Endothelial cell of umbilical vein (primary cell): ENCODE results near the gene WDR37. TPM values are rescaled to one million over a fixed set of nuclear protein-coding genes. Genes with fewer than 3 reads are reported as not detected.

ENCODE experiments used
- BruUV-seq: library from RNA; stranded (reverse); fragments of 400-500 nt; replicated peaks from 2 replicates; lab custom pipeline; 2021; lab: Mats Ljungman, UMichigan
- CTCF ChIA-PET: fragments of 300-600, 350-600 bp; sonication (Branson Sonifier 250); formaldehyde crosslinking; loops from one replicate; lab custom pipeline; 2021; ENCODE audit warnings: antibody characterized with exemption, inconsistent platforms; lab: Charles Lee
- POLR2A ChIA-PET: fragments of 300-600, 350-600 bp; sonication (Branson Sonifier 250); formaldehyde crosslinking; loops from one replicate; lab custom pipeline; 2021; ENCODE audit warnings: antibody characterized with exemption, inconsistent platforms; lab: Charles Lee
- DNase-seq: peaks from one replicate; pipeline ENCODE4 v3.0.0-alpha.2; 2011; ENCODE audit warnings: low read depth, low spot score
- FAIRE-seq: peaks from 2 replicates; lab custom pipeline; 2011; peaks lifted over from hg19 to GRCh38; lab: Jason Lieb, UNC
- H2AFZ ChIP-seq: 2 replicates; pipeline ENCODE4 v1.6.0; 2012; ENCODE audit warnings: low read depth, low read length, control low read depth, inconsistent platforms
- H3K27ac ChIP-seq: 2 replicates; pipeline ENCODE4 v1.5.1; 2011; ENCODE audit warnings: low read depth, mild to moderate bottlenecking, control low read depth, low read length, moderate library complexity; ENCODE audit not compliant: insufficient read depth
- H3K27me3 ChIP-seq, 2 experiments: 2 replicates each; pipeline versions ENCODE4 v1.6.0 to v1.6.1; 2011; ENCODE audit warnings: low read length in 2 of 2, mixed read lengths in 1 of 2; ENCODE audit not compliant: control insufficient read depth in 2 of 2, insufficient read depth in 2 of 2
- H3K36me3 ChIP-seq, 2 experiments: 2 replicates in 1 of 2; 3 replicates in 1 of 2; pipeline ENCODE4 v1.5.1; 2011; ENCODE audit warnings: low read length in 2 of 2, mild to moderate bottlenecking in 1 of 2, moderate library complexity in 1 of 2; ENCODE audit not compliant: control insufficient read depth in 2 of 2, insufficient read depth in 2 of 2; ENCODE audit errors: extremely low read depth in 1 of 2
- H3K4me1 ChIP-seq: 3 replicates; pipeline ENCODE4 v1.5.1; 2011; ENCODE audit warnings: mild to moderate bottlenecking, low read length; ENCODE audit not compliant: control insufficient read depth, insufficient read depth; ENCODE audit errors: extremely low read depth
- H3K4me2 ChIP-seq: 2 replicates; pipeline ENCODE4 v1.6.1; 2011; ENCODE audit warnings: low read length, control low read depth, mixed read lengths; ENCODE audit not compliant: insufficient read depth
- H3K4me3 ChIP-seq, 3 experiments: fragments of 200-600 bp in 1 of 3; sonication (generic), shearing (Covaris generic) in 1 of 3; replicated peaks in 1 of 3; 2 replicates each; pipeline ENCODE4 v1.5.1; 2011 to 2016; ENCODE audit warnings: control low read depth in 3 of 3, low read length in 3 of 3, mild to moderate bottlenecking in 2 of 3, inconsistent platforms in 1 of 3, low read depth in 1 of 3, moderate library complexity in 1 of 3; ENCODE audit not compliant: insufficient read depth in 1 of 3
- H3K79me2 ChIP-seq: 2 replicates; pipeline ENCODE4 v1.6.0; 2012; ENCODE audit warnings: low read length, inconsistent platforms; ENCODE audit not compliant: control insufficient read depth, insufficient read depth
- H3K9ac ChIP-seq: replicated peaks from 2 replicates; pipeline ENCODE3; 2011; ENCODE audit warnings: low read length, control low read depth; ENCODE audit not compliant: insufficient read depth; ENCODE audit errors: extremely low read depth
- H3K9me1 ChIP-seq: replicated peaks from 3 replicates; pipeline ENCODE4 v1.6.0; 2011; ENCODE audit warnings: mild to moderate bottlenecking, low read length; ENCODE audit not compliant: control insufficient read depth, insufficient read depth; ENCODE audit errors: extremely low read depth
- H3K9me3 ChIP-seq: replicated peaks from 2 replicates; pipeline ENCODE4 v1.5.1; 2012; ENCODE audit warnings: low read length, inconsistent platforms; ENCODE audit not compliant: control insufficient read depth, insufficient read depth
- H4K20me1 ChIP-seq: replicated peaks from 2 replicates; pipeline ENCODE3; 2011; ENCODE audit warnings: mild to moderate bottlenecking, low read length; ENCODE audit not compliant: control insufficient read depth, insufficient read depth; ENCODE audit errors: extremely low read depth
- CTCF ChIP-seq, 2 donors: IDR thresholded peaks; 1 replicate in 1 of 2; 2 replicates in 1 of 2; pipeline ENCODE4 v1.5.1; 2011; ENCODE audit warnings: low read length in 2 of 2, mild to moderate bottlenecking in 2 of 2, moderate library complexity in 2 of 2, control low read depth in 1 of 2, inconsistent platforms in 1 of 2, low read depth in 1 of 2; ENCODE audit not compliant: insufficient read depth in 1 of 2; ENCODE audit errors: extremely low read depth in 1 of 2
- EZH2 ChIP-seq: IDR thresholded peaks from 2 replicates; pipeline ENCODE4 v1.6.1; 2012; ENCODE audit warnings: borderline replicate concordance, low read depth, mild to moderate bottlenecking, moderate library complexity, low read length, inconsistent platforms; ENCODE audit not compliant: severe bottlenecking
- FOS ChIP-seq: IDR thresholded peaks from 2 replicates; pipeline ENCODE4 v1.6.1; 2011; ENCODE audit warnings: mild to moderate bottlenecking, low read length, moderate library complexity, borderline replicate concordance; ENCODE audit not compliant: insufficient read depth
- GATA2 ChIP-seq: IDR thresholded peaks from 2 replicates; pipeline ENCODE4 v1.7.0; 2011; ENCODE audit warnings: low read depth, mild to moderate bottlenecking, moderate library complexity, mixed read lengths, low read length; ENCODE audit not compliant: insufficient read length, insufficient read depth
- JUN ChIP-seq: IDR thresholded peaks from 2 replicates; pipeline ENCODE4 v1.6.1; 2011; ENCODE audit warnings: borderline replicate concordance, low read depth; ENCODE audit not compliant: insufficient read length, insufficient read depth
- MAX ChIP-seq: IDR thresholded peaks from 2 replicates; pipeline ENCODE4 v1.6.1; 2011; ENCODE audit not compliant: insufficient read depth, insufficient read length
- MYC ChIP-seq: IDR thresholded peaks from one replicate; pipeline ENCODE4 v1.6.1; 2011; ENCODE audit warnings: mild to moderate bottlenecking, low read depth, low read length
- POLR2A ChIP-seq: IDR thresholded peaks from 2 replicates; pipeline ENCODE4 v1.6.1; 2012; ENCODE audit warnings: low read depth, mild to moderate bottlenecking, control low read depth, low read length
- POLR2AphosphoS5 ChIP-seq: IDR thresholded peaks from 2 replicates; pipeline ENCODE4 v1.6.1; 2012; ENCODE audit warnings: low read depth, mild to moderate bottlenecking, control low read depth, low read length, moderate library complexity; ENCODE audit not compliant: insufficient read depth
- dilution Hi-C: fragments of 300-500 bp; cut with MboI; formaldehyde crosslinking; loops from one replicate; pipeline ENCODE4 v1.15.0; 2019; ENCODE audit warnings: low sequenced_read_pairs; ENCODE audit not compliant: extremely low pct_ligation_motif_present
- intact Hi-C: fragments of 100-400 bp; cut with micrococcal nuclease; formaldehyde crosslinking; loops from one replicate; pipeline ENCODE4 v1.10.0; 2022
- polyA plus RNA-seq, 4 experiments: library from polyadenylated mRNA; depleted of rRNA in 3 of 4; stranded (reverse) in 3 of 4; unstranded in 1 of 4; fragments of >200 nt; gene quantifications; 2 replicates each; pipeline versions ENCODE4 v1.2.1 to v1.2.3, GENCODE V29; 2011 to 2012; ENCODE audit warnings: missing spikeins in 1 of 4
- total RNA-seq: library from RNA; stranded (reverse); gene quantifications from 2 replicates; pipeline ENCODE4 v1.2.3, GENCODE V29; 2021

WDR37 gene
- total and polyA plus RNA-seq, 2 donors (not counting 3 experiments of a cell fraction or from before 2014, with no cell fraction given): 21.7 to 25.5 TPM

GRCh38 chr10:1171586-1171985, 115.4 kb downstream of the WDR37 start:
- TF ChIP-seq POLR2AphosphoS5 (no peak), GATA2 (no peak), FOS (no peak), CTCF (IDR thresholded peaks at IDR 0.05; ENCODE audit: extremely low read depth in 1 of 2, insufficient read depth in 1 of 2, low read depth in 1 of 2, low read length in 2 of 2) (no peak), EZH2 (no peak), MAX (no peak), JUN (no peak), POLR2A (no peak), MYC (no peak)
- FAIRE-seq (no peak), DNase-seq (no peak)
- Histone ChIP-seq H3K27me3 (no peaks in the 10 kb centered on the region), H3K36me3 (no peaks in the 10 kb centered on the region), H3K9ac (no peak overlapping the region), H3K9me3 (no peaks in the 10 kb centered on the region), H3K27ac (no peak overlapping the region), H3K4me3 (no peak overlapping the region), H3K9me1 (no peaks in the 10 kb centered on the region), H3K4me2 (no peak overlapping the region), H4K20me1 (no peaks in the 10 kb centered on the region), H3K79me2 (no peaks in the 10 kb centered on the region), H2AFZ (no peak overlapping the region), H3K4me1 (no peaks in the 10 kb centered on the region)
- dilution Hi-C loops (no loop called here), intact Hi-C loops (no loop called here)
- BruUV-seq: no TSS peak
- ChIA-PET POLR2A (no interaction called here), CTCF (no interaction called here)
